Mesendoderm (in vitro differentiated cells): ENCODE results near the gene AXIN2.
A peak's percentile ranks its signal among the peaks of the same experiment; 100 is the strongest.

ENCODE experiments used
- DNase-seq: peaks from one replicate; pipeline ENCODE4 v3.0.0; 2013
- H2AK5ac ChIP-seq: 2 replicates; pipeline ENCODE4 v1.6.1; 2013; ENCODE audit warnings: low read length, inconsistent platforms
- H2BK120ac ChIP-seq: 2 replicates; pipeline ENCODE4 v1.6.1; 2013; ENCODE audit warnings: low read depth, mild to moderate bottlenecking, low read length, moderate library complexity, mixed read lengths
- H2BK15ac ChIP-seq: replicated peaks from 2 replicates; pipeline ENCODE4 v1.6.1; 2013; ENCODE audit warnings: low read depth, mild to moderate bottlenecking, moderate library complexity
- H2BK5ac ChIP-seq: 2 replicates; pipeline ENCODE4 v1.6.1; 2013; ENCODE audit warnings: low read length, inconsistent platforms
- H3K18ac ChIP-seq: 2 replicates; pipeline ENCODE4 v1.6.1; 2013; ENCODE audit warnings: mild to moderate bottlenecking, low read length, mixed read lengths
- H3K23ac ChIP-seq: one replicate; pipeline ENCODE4 v1.6.1; 2013; ENCODE audit warnings: low read length
- H3K27ac ChIP-seq: 2 replicates; pipeline ENCODE4 v1.5.1; 2013; ENCODE audit warnings: low read depth, mild to moderate bottlenecking, inconsistent platforms, low read length, moderate library complexity
- H3K27me3 ChIP-seq: 2 replicates; pipeline ENCODE4 v1.6.1; 2013; ENCODE audit warnings: low read length, control low read depth, mild to moderate bottlenecking, inconsistent platforms; ENCODE audit not compliant: insufficient read depth, poor library complexity
- H3K36me3 ChIP-seq: 2 replicates; pipeline ENCODE4 v1.6.1; 2013; ENCODE audit warnings: low read length, inconsistent platforms; ENCODE audit not compliant: control insufficient read depth, insufficient read depth
- H3K4ac ChIP-seq: one replicate; pipeline ENCODE4 v1.6.1; 2013; ENCODE audit warnings: low read depth, mild to moderate bottlenecking, low read length, moderate library complexity
- H3K4me1 ChIP-seq: 2 replicates; pipeline ENCODE4 v1.6.1; 2013; ENCODE audit warnings: low read depth, low read length, inconsistent platforms; ENCODE audit not compliant: control insufficient read depth
- H3K4me2 ChIP-seq: 2 replicates; pipeline ENCODE4 v1.6.1; 2013; ENCODE audit warnings: low read length
- H3K4me3 ChIP-seq: 2 replicates; pipeline ENCODE4 v1.5.1; 2013; ENCODE audit warnings: mild to moderate bottlenecking, low read length
- H3K56ac ChIP-seq: one replicate; pipeline ENCODE4 v1.6.1; 2013; ENCODE audit warnings: low read length
- H3K79me1 ChIP-seq: 2 replicates; pipeline ENCODE4 v1.6.1; 2013; ENCODE audit warnings: low read length, inconsistent platforms
- H3K79me2 ChIP-seq: 2 replicates; pipeline ENCODE4 v1.6.1; 2013; ENCODE audit warnings: mild to moderate bottlenecking, low read length; ENCODE audit not compliant: control insufficient read depth, insufficient read depth
- H3K9ac ChIP-seq: 2 replicates; pipeline ENCODE4 v1.6.1; 2013; ENCODE audit warnings: low read length, inconsistent platforms
- H4K5ac ChIP-seq: one replicate; pipeline ENCODE4 v1.6.1; 2013; ENCODE audit warnings: low read length
- H4K8ac ChIP-seq: one replicate; pipeline ENCODE4 v1.6.1; 2013; ENCODE audit warnings: low read depth, mild to moderate bottlenecking, control low read depth, low read length, moderate library complexity
- WGBS: extraction: QIAGEN DNeasy Blood & Tissue Kit; methylation state at CpG from one replicate; pipeline ENCODE4 v1.1.7; 2013; ENCODE audit warnings: low lambda C conversion rate, missing lambda C conversion rate; ENCODE audit not compliant: insufficient coverage; ENCODE audit errors: extremely low coverage; 5-methylcytosine and 5-hydroxymethylcytosine counted together

AXIN2 gene

GRCh38 chr17:65496801-65497200 is 64.6 kb downstream of the AXIN2 start:
- H2BK15ac ChIP-seq = no peak overlapping the region
- no peak overlapping the region for H3K4me2 ChIP-seq
- H2BK5ac ChIP-seq = no peak overlapping the region
- H3K4ac ChIP-seq = no peak overlapping the region
- H3K9ac ChIP-seq = no peak overlapping the region
- no peaks in the 10 kb centered on the region for H3K27me3 ChIP-seq
- WGBS = no CpG with 5 or more reads among the region's 9 CpGs
- peaks cover 3% of the 10 kb centered on the region for H3K4me1 ChIP-seq
- H2AK5ac ChIP-seq = no peak overlapping the region
- H3K36me3 ChIP-seq = no peaks in the 10 kb centered on the region
- H4K8ac ChIP-seq = no peak overlapping the region
- H3K18ac ChIP-seq = no peak overlapping the region
- no peak overlapping the region for H3K4me3 ChIP-seq
- no peak for DNase-seq
- H4K5ac ChIP-seq = no peak overlapping the region
- H3K79me2 ChIP-seq = no peaks in the 10 kb centered on the region
- no peak overlapping the region for H3K23ac ChIP-seq
- H3K79me1 ChIP-seq = no peaks in the 10 kb centered on the region
- H3K56ac ChIP-seq = no peak overlapping the region
- no peak overlapping the region for H3K27ac ChIP-seq
- H2BK120ac ChIP-seq = no peak overlapping the region

DNA sequence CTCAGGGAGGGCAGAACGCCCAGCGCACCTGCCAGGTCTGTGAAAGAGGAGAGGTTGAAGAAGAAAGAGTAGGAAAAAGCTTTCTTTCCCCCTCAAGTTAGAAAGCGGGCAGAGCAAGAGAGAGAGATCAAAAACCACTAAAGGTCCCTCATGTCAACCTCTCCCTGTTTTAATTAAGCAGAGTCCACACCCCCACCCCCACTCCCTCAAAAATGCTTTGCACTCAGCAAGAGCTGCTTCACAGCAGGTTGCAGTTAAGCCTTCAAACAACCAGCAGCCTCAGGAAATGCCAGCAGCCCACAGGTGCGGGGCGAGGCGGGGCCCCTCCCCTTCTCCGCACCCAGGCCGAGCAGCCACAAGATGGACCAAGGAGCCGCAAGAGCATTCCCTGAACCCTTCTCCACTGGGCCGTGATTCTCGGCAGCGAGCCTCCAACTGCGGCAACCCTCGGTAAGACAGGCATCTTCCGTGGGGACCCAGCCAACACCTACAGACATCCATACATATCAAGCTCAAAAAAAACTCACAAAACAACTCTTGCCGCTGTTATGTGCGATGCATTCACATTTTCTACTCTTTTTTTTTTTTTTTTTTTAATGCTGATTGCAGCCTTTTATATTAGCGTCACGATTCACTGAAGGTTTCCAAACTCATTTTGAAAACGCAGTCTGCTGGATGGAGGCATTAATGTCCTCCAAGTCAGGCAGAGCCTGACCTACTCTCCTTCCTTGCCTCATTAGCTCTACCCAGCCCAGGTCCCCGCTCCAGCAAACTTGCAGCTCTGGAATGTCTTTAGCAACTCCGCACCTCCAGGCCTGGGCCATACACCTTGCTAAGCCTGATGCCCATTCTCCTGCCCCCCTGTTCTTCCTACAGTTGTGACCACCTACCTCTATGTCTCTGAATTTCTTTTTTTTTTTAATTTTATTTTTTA is 66.1 kb downstream of the AXIN2 start:
- no peaks in the 10 kb centered on the region for H3K79me1 ChIP-seq
- no CpG with 5 or more reads among the region's 22 CpGs for WGBS
- H2AK5ac ChIP-seq = no peak overlapping the region
- H3K9ac ChIP-seq = no peak overlapping the region
- peak; percentile 84 for DNase-seq
- no peak overlapping the region for H2BK15ac ChIP-seq
- H3K36me3 ChIP-seq = no peaks in the 10 kb centered on the region
- H3K27me3 ChIP-seq = no peaks in the 10 kb centered on the region
- no peaks in the 10 kb centered on the region for H3K79me2 ChIP-seq
- no peak overlapping the region for H4K5ac ChIP-seq
- peaks cover 3% of the 10 kb centered on the region for H3K4me1 ChIP-seq
- H3K56ac ChIP-seq = peak overlapping the region; percentile 34
- no peak overlapping the region for H3K23ac ChIP-seq
- peak overlapping the region; percentile 48 for H3K4me2 ChIP-seq
- H4K8ac ChIP-seq = no peak overlapping the region
- H3K4ac ChIP-seq = no peak overlapping the region
- no peak overlapping the region for H2BK120ac ChIP-seq
- no peak overlapping the region for H3K18ac ChIP-seq
- H3K4me3 ChIP-seq = no peak overlapping the region
- no peak overlapping the region for H2BK5ac ChIP-seq
- no peak overlapping the region for H3K27ac ChIP-seq

DNA sequence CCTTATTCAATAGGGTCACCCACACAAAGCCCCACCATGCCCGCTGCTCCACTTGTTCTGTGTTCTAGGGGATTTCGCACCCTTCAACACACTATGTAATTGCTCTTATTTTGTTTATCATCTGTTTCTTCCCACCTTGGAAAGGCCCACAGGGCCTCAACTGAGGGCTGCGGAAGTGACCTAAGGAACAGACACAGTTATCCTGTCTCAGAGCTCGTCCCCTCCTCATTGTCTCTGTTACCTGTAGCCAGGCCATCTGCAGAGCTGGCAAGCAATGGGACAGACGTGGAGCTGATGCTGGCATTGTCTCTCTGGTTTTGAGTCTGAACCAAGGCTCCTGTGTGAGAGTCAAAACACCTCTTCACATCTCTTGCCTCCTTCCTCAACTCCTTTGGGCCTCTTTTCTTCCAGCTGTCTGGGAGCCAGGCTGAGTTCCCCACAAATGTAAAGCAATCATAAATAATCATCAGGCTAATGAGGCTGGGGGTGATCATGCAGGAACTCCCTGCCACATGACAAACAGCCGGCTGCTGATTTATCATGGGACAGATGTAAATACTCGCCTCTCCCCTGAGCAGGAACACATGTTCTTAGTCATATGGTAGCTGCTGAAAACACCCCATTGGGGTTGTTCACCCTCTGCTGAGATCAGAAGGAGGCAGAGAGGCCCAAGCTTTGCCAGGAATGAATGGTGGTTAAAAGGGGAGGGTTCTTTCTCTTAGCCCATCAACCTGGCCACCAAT is 71.9 kb downstream of the AXIN2 start:
- H2BK120ac ChIP-seq = no peak overlapping the region
- H3K79me2 ChIP-seq = no peaks in the 10 kb centered on the region
- no peak overlapping the region for H3K9ac ChIP-seq
- no peak overlapping the region for H3K4me3 ChIP-seq
- H3K4me1 ChIP-seq = no peaks in the 10 kb centered on the region
- no peak overlapping the region for H3K23ac ChIP-seq
- no CpG with 5 or more reads among the region's 7 CpGs for WGBS
- H3K36me3 ChIP-seq = no peaks in the 10 kb centered on the region
- H4K5ac ChIP-seq = no peak overlapping the region
- H3K27me3 ChIP-seq = no peaks in the 10 kb centered on the region
- H3K4ac ChIP-seq = no peak overlapping the region
- H3K18ac ChIP-seq = no peak overlapping the region
- no peak overlapping the region for H3K27ac ChIP-seq
- no peak overlapping the region for H3K4me2 ChIP-seq
- no peak overlapping the region for H4K8ac ChIP-seq
- H3K56ac ChIP-seq = no peak overlapping the region
- H2BK5ac ChIP-seq = no peak overlapping the region
- H3K79me1 ChIP-seq = no peaks in the 10 kb centered on the region
- no peak overlapping the region for H2AK5ac ChIP-seq
- H2BK15ac ChIP-seq = no peak overlapping the region
- DNase-seq = no peak

GRCh38 chr17:65488665-65489064 is 72.8 kb downstream of the AXIN2 start:
- Histone ChIP-seq H2AK5ac (no peak overlapping the region), H3K4me1 (no peaks in the 10 kb centered on the region), H3K4ac (no peak overlapping the region), H4K8ac (no peak overlapping the region), H3K4me3 (no peak overlapping the region), H3K4me2 (no peak overlapping the region), H3K36me3 (no peaks in the 10 kb centered on the region), H3K9ac (no peak overlapping the region), H3K79me2 (no peaks in the 10 kb centered on the region), H3K56ac (no peak overlapping the region), H3K23ac (no peak overlapping the region), H3K79me1 (no peaks in the 10 kb centered on the region), H2BK120ac (no peak overlapping the region), H4K5ac (no peak overlapping the region), H3K27ac (no peak overlapping the region), H3K18ac (no peak overlapping the region), H2BK15ac (no peak overlapping the region), H3K27me3 (no peaks in the 10 kb centered on the region), H2BK5ac (no peak overlapping the region)
- no CpG with 5 or more reads among the region's 1 CpG for WGBS
- DNase-seq = no peak

DNA sequence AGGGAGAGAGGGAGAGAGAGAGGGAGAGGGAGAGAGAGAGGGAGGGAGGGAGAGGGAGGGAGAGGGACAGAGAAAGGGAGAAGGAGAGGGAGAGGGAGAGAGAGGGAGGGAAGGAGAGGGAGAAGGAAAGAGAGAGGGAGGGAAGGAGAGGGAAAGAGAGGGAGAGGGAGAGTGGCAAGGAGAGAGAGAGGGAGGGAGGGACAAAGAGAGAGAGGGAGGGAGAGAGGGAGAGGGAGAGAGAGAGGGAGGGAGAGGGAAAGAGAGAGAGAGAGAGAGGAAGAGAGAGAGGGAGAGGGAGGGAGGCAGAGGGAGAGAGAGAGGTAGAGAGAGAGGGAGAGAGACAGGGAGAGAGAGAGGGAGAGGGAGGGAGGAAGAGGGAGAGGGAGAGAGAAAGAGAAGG is 73.5 kb downstream of the AXIN2 start:
- H3K4ac ChIP-seq = no peak overlapping the region
- H2BK120ac ChIP-seq = no peak overlapping the region
- no peak overlapping the region for H3K18ac ChIP-seq
- H3K79me1 ChIP-seq = no peaks in the 10 kb centered on the region
- H2BK5ac ChIP-seq = no peak overlapping the region
- H2AK5ac ChIP-seq = no peak overlapping the region
- H3K23ac ChIP-seq = no peak overlapping the region
- no peaks in the 10 kb centered on the region for H3K36me3 ChIP-seq
- H3K4me3 ChIP-seq = no peak overlapping the region
- no peak overlapping the region for H3K9ac ChIP-seq
- H4K8ac ChIP-seq = no peak overlapping the region
- no peaks in the 10 kb centered on the region for H3K79me2 ChIP-seq
- H3K27ac ChIP-seq = no peak overlapping the region
- H2BK15ac ChIP-seq = no peak overlapping the region
- no peaks in the 10 kb centered on the region for H3K4me1 ChIP-seq
- H3K56ac ChIP-seq = no peak overlapping the region
- no peak for DNase-seq
- no peak overlapping the region for H3K4me2 ChIP-seq
- H3K27me3 ChIP-seq = no peaks in the 10 kb centered on the region
- no peak overlapping the region for H4K5ac ChIP-seq
